H1 (cell line): ENCODE data around the gene CHST11. TPM values are rescaled to one million over a fixed set of nuclear protein-coding genes. Genes with fewer than 3 reads are reported as not detected.

Experiments
- CTCF ChIA-PET: fragments of 300-600 bp; sonication (Branson Sonifier 250); formaldehyde crosslinking; loops from one replicate; lab custom pipeline; 2021; ENCODE audit not compliant: partially characterized antibody; lab: Charles Lee
- POLR2A ChIA-PET: fragments of 300-600 bp; sonication (Branson Sonifier 250); formaldehyde crosslinking; loops from one replicate; lab custom pipeline; 2021; ENCODE audit warnings: inconsistent platforms; ENCODE audit not compliant: partially characterized antibody; lab: Charles Lee
- DNase-seq, 2 experiments: peaks; one replicate each; pipeline versions ENCODE4 v3.0.0 to v3.0.0-alpha.2; 2010 to 2022; ENCODE audit warnings: low spot score in 2 of 2, low read depth in 1 of 2, mixed read lengths in 1 of 2
- FAIRE-seq: peaks from 2 replicates; lab custom pipeline; 2011; peaks lifted over from hg19 to GRCh38; lab: Jason Lieb, UNC
- H2AFZ ChIP-seq: 2 replicates; pipeline ENCODE4 v1.8.1; 2012; ENCODE audit warnings: low read length, inconsistent platforms
- H2AK5ac ChIP-seq: 2 replicates; pipeline ENCODE4 v1.6.1; 2013; ENCODE audit warnings: low read depth, low read length
- H2BK120ac ChIP-seq: replicated peaks from 2 replicates; pipeline ENCODE3; 2013; ENCODE audit warnings: low read depth, low read length, inconsistent platforms
- H2BK12ac ChIP-seq: 2 replicates; pipeline ENCODE4 v1.6.1; 2013; ENCODE audit warnings: low read depth, low read length
- H2BK15ac ChIP-seq: 2 replicates; pipeline ENCODE4 v1.6.1; 2013; ENCODE audit warnings: low read length
- H2BK20ac ChIP-seq: 2 replicates; pipeline ENCODE4 v1.6.1; 2013; ENCODE audit warnings: low read length
- H2BK5ac ChIP-seq: 2 replicates; pipeline ENCODE4 v1.6.1; 2013; ENCODE audit warnings: low read depth, low read length
- H3K14ac ChIP-seq: 2 replicates; pipeline ENCODE4 v1.6.1; 2013; ENCODE audit warnings: inconsistent platforms; ENCODE audit not compliant: insufficient read length
- H3K18ac ChIP-seq: 2 replicates; pipeline ENCODE4 v1.6.1; 2013; ENCODE audit warnings: low read length; ENCODE audit errors: extremely low read depth
- H3K23ac ChIP-seq: 2 replicates; pipeline ENCODE4 v1.6.1; 2013; ENCODE audit warnings: inconsistent platforms; ENCODE audit not compliant: insufficient read length
- H3K23me2 ChIP-seq: 2 replicates; pipeline ENCODE4 v1.6.1; 2013; ENCODE audit warnings: low read depth, low read length
- H3K27ac ChIP-seq: 2 replicates; pipeline ENCODE4 v1.6.1; 2011; ENCODE audit warnings: low read depth, low read length, inconsistent platforms
- H3K27me3 ChIP-seq, 4 experiments: replicated peaks in 1 of 4; 1 replicate in 1 of 4; 2 replicates in 3 of 4; pipeline versions ENCODE4 v1.6.1 to v1.8.1; 2011 to 2013; ENCODE audit warnings: low read length in 3 of 4, mild to moderate bottlenecking in 3 of 4, inconsistent platforms in 2 of 4, mixed read lengths in 2 of 4, moderate library complexity in 1 of 4; ENCODE audit not compliant: control insufficient read depth in 3 of 4, insufficient read depth in 3 of 4; ENCODE audit errors: extremely low read depth in 1 of 4
- H3K36me3 ChIP-seq, 4 experiments: 2 replicates each; pipeline versions ENCODE4 v1.6.1 to v1.8.1; 2011 to 2013; ENCODE audit warnings: mild to moderate bottlenecking in 4 of 4, low read length in 3 of 4, moderate library complexity in 2 of 4, control low read depth in 1 of 4, inconsistent platforms in 1 of 4; ENCODE audit not compliant: insufficient read depth in 4 of 4, control insufficient read depth in 2 of 4
- H3K4ac ChIP-seq: replicated peaks from 2 replicates; pipeline ENCODE3; 2013; ENCODE audit warnings: low read length, low read depth, mixed read lengths, inconsistent platforms; ENCODE audit not compliant: insufficient read length
- H3K4me1 ChIP-seq, 4 experiments: replicated peaks in 1 of 4; 1 replicate in 1 of 4; 2 replicates in 3 of 4; pipeline versions ENCODE4 v1.6.1 to v1.8.1; 2011 to 2013; ENCODE audit warnings: low read length in 3 of 4, inconsistent platforms in 2 of 4, mixed read lengths in 1 of 4; ENCODE audit not compliant: insufficient read depth in 4 of 4, control insufficient read depth in 3 of 4
- H3K4me2 ChIP-seq, 2 experiments: 2 replicates each; pipeline versions ENCODE4 v1.6.1 to v1.8.1; 2011 to 2013; ENCODE audit warnings: low read depth in 2 of 2, low read length in 2 of 2, control low read depth in 1 of 2, inconsistent platforms in 1 of 2, mild to moderate bottlenecking in 1 of 2; ENCODE audit not compliant: insufficient read depth in 1 of 2
- H3K4me3 ChIP-seq, 4 experiments: fragments of 200-600, 300-600 bp in 1 of 4; sonication (generic), shearing (Covaris generic), sonication (Bioruptor Twin) in 1 of 4; 2 replicates each; pipeline versions ENCODE4 v1.5.1 to v1.8.1; 2011 to 2016; ENCODE audit warnings: low read length in 4 of 4, low read depth in 3 of 4, control low read depth in 2 of 4, inconsistent platforms in 2 of 4, mild to moderate bottlenecking in 2 of 4, mixed read lengths in 1 of 4, moderate library complexity in 1 of 4; ENCODE audit not compliant: insufficient read depth in 2 of 4; ENCODE audit errors: extremely low read depth in 1 of 4
- H3K56ac ChIP-seq: replicated peaks from 2 replicates; pipeline ENCODE3; 2013; ENCODE audit warnings: low read depth, mild to moderate bottlenecking, mixed read lengths, low read length, inconsistent platforms; ENCODE audit not compliant: insufficient read length
- H3K79me1 ChIP-seq: 2 replicates; pipeline ENCODE4 v1.6.1; 2013; ENCODE audit warnings: low read depth, low read length, control low read depth
- H3K79me2 ChIP-seq, 2 experiments: 2 replicates each; pipeline versions ENCODE4 v1.6.1 to v1.8.1; 2012 to 2013; ENCODE audit warnings: low read length in 2 of 2, mild to moderate bottlenecking in 2 of 2, inconsistent platforms in 1 of 2; ENCODE audit not compliant: insufficient read depth in 2 of 2, control insufficient read depth in 1 of 2
- H3K9ac ChIP-seq, 4 experiments: replicated peaks in 1 of 4; 1 replicate in 1 of 4; 2 replicates in 3 of 4; pipeline versions ENCODE4 v1.6.1 to v1.8.1; 2011 to 2013; ENCODE audit warnings: low read depth in 3 of 4, low read length in 3 of 4, control low read depth in 2 of 4, mild to moderate bottlenecking in 2 of 4, moderate library complexity in 2 of 4, inconsistent platforms in 1 of 4; ENCODE audit errors: extremely low read depth in 1 of 4
- H3K9me3 ChIP-seq, 2 experiments: 2 replicates each; pipeline versions ENCODE4 v1.6.1 to v1.8.1; 2012 to 2013; ENCODE audit warnings: mild to moderate bottlenecking in 2 of 2, moderate library complexity in 2 of 2, control low read depth in 1 of 2, inconsistent platforms in 1 of 2, low read depth in 1 of 2, low read length in 1 of 2, mixed read lengths in 1 of 2; ENCODE audit not compliant: insufficient read depth in 2 of 2
- H4K20me1 ChIP-seq, 2 experiments: replicated peaks in 1 of 2; 2 replicates each; pipeline versions ENCODE3 to v1.8.1; 2011 to 2013; ENCODE audit warnings: inconsistent platforms in 2 of 2, low read length in 2 of 2, mild to moderate bottlenecking in 1 of 2; ENCODE audit not compliant: insufficient read depth in 2 of 2, control insufficient read depth in 1 of 2
- H4K5ac ChIP-seq: 2 replicates; pipeline ENCODE4 v1.6.1; 2013; ENCODE audit warnings: low read length, low read depth, mixed read lengths, inconsistent platforms; ENCODE audit not compliant: insufficient read length
- H4K8ac ChIP-seq: 2 replicates; pipeline ENCODE4 v1.8.0; 2013; ENCODE audit warnings: mild to moderate bottlenecking, moderate library complexity, low read length, inconsistent platforms; ENCODE audit not compliant: insufficient read depth; ENCODE audit errors: extremely low read depth
- H4K91ac ChIP-seq: replicated peaks from 2 replicates; pipeline ENCODE3; 2013; ENCODE audit warnings: low read length, mixed read lengths, inconsistent platforms; ENCODE audit not compliant: insufficient read length
- GTF2F1 ChIP-seq: IDR thresholded peaks from 2 replicates; pipeline ENCODE4 v1.6.1; 2012; ENCODE audit warnings: low read depth, low read length, improper control_type of control experiment, borderline replicate concordance
- JUN ChIP-seq: IDR thresholded peaks from 2 replicates; pipeline ENCODE4 v1.6.1; 2011; ENCODE audit warnings: low read depth, mild to moderate bottlenecking, improper control_type of control experiment, low read length
- KDM4A ChIP-seq: IDR thresholded peaks from one replicate; pipeline ENCODE4 v1.7.1; 2012; ENCODE audit warnings: low read depth, mild to moderate bottlenecking, moderate library complexity, low read length, inconsistent platforms; ENCODE audit not compliant: severe bottlenecking
- RAD21 ChIP-seq, 2 experiments: IDR thresholded peaks in 1 of 2; conservative IDR thresholded peaks in 1 of 2; 2 replicates each; pipeline ENCODE4 v1.6.1; 2011; ENCODE audit warnings: low read depth in 2 of 2, low read length in 2 of 2, improper control_type of control experiment in 1 of 2, inconsistent platforms in 1 of 2, mild to moderate bottlenecking in 1 of 2, moderate library complexity in 1 of 2
- RBBP5 ChIP-seq: IDR thresholded peaks from 2 replicates; pipeline ENCODE4 v1.7.1; 2012; ENCODE audit warnings: low read depth, mild to moderate bottlenecking, inconsistent platforms, low read length, moderate library complexity, borderline replicate concordance
- SIN3A ChIP-seq, 2 experiments: IDR thresholded peaks in 1 of 2; conservative IDR thresholded peaks in 1 of 2; 2 replicates each; pipeline ENCODE4 v1.6.1; 2011 to 2012; ENCODE audit warnings: low read length in 2 of 2, improper control_type of control experiment in 1 of 2, low read depth in 1 of 2, mild to moderate bottlenecking in 1 of 2
- WGBS, 2 experiments: shearing (Covaris generic) in 1 of 2; methylation state at CpG; one replicate each; pipeline versions ENCODE4 v1.1.6 to v1.1.7; 2013 to 2015; ENCODE audit warnings: low lambda C conversion rate in 2 of 2, mixed read lengths in 2 of 2, inconsistent platforms in 1 of 2, low coverage in 1 of 2, missing lambda C conversion rate in 1 of 2; ENCODE audit not compliant: insufficient replicate concordance in 2 of 2, insufficient coverage in 1 of 2, insufficient read length in 1 of 2; ENCODE audit errors: extremely low coverage in 1 of 2, missing lambda C conversion rate in 1 of 2; 5-methylcytosine and 5-hydroxymethylcytosine counted together
- polyA plus RNA-seq, 7 experiments: library from polyadenylated mRNA; depleted of rRNA in 3 of 7; stranded (reverse) in 5 of 7; unstranded in 2 of 7; fragments of >200 nt in 5 of 7; fragments of 200-250 nt in 2 of 7; gene quantifications; 1 replicate in 5 of 7; 2 replicates in 1 of 7; 4 replicates in 1 of 7; pipeline versions ENCODE4 v1.2.1 to v1.2.3, GENCODE V29; 2011 to 2013; ENCODE audit warnings: missing spikeins in 2 of 7, mixed read lengths in 2 of 7
- total RNA-seq: library from RNA; stranded (reverse); fragmentation: NEBNext Ultra II Directional; extraction: Animal tissue kit (Norgen Biotek cat#: 25700); gene quantifications from 2 replicates; pipeline ENCODE4 v1.2.1, GENCODE V29; 2021

CHST11 gene
- total and polyA plus RNA-seq, 2 of the 8 experiments (the other 6 are each of a cell fraction or from before 2014, with no cell fraction given): 14.4 to 20.8 TPM

GRCh38 chr12:104809706-104810385, 353.1 kb downstream of the CHST11 start:
- H3K27me3 ChIP-seq: no peaks in the 10 kb centered on the region
- no peaks in the 10 kb centered on the region for H3K79me1 ChIP-seq
- no peak for FAIRE-seq
- POLR2A ChIA-PET: no interaction called here
- H3K4me1 ChIP-seq: no peaks in the 10 kb centered on the region
- no peak overlapping the region for H3K4me3 ChIP-seq
- no peak overlapping the region for H3K56ac ChIP-seq
- no peaks in the 10 kb centered on the region for H4K20me1 ChIP-seq
- H4K5ac ChIP-seq: no peak overlapping the region
- H2AFZ ChIP-seq: no peak overlapping the region
- WGBS, 2 experiments: 81% methylated on average over 4 of the region's 4 CpGs; no CpG with 5 or more reads in 1 of the 2 experiments
- H3K9me3 ChIP-seq: no peaks in the 10 kb centered on the region
- no peak overlapping the region for H3K23ac ChIP-seq
- no peak overlapping the region for H3K18ac ChIP-seq
- H3K23me2 ChIP-seq: no peaks in the 10 kb centered on the region
- H3K27ac ChIP-seq: no peak overlapping the region
- no peak overlapping the region for H3K4ac ChIP-seq
- H4K8ac ChIP-seq: no peak overlapping the region
- no peak overlapping the region for H3K9ac ChIP-seq
- CTCF ChIA-PET: interaction anchor here (1.6 kb wide), 1 partner anchor 19 kb away, joined by 5 read pairs; no protein-coding TSS in a partner anchor
- H3K79me2 ChIP-seq: no peaks in the 10 kb centered on the region
- no peak overlapping the region for H2BK5ac ChIP-seq
- H2BK15ac ChIP-seq: no peak overlapping the region
- TF ChIP-seq SIN3A (conservative IDR thresholded peaks at IDR 0.05 in 1 of 2, IDR thresholded peaks at IDR 0.05 in 1 of 2; ENCODE audit: low read depth in 1 of 2, low read length in 2 of 2) (no peak), JUN (no peak), GTF2F1 (no peak), KDM4A (no peak), RBBP5 (no peak), RAD21 (IDR thresholded peaks at IDR 0.05 in 1 of 2, conservative IDR thresholded peaks at IDR 0.05 in 1 of 2; ENCODE audit: low read depth in 2 of 2, low read length in 2 of 2) (no peak)
- TF ChIP-seq, all 59 proteins: peak for 0
- no peak for DNase-seq
- Histone ChIP-seq H3K14ac (no peak overlapping the region), H2BK20ac (no peak overlapping the region), H2BK120ac (no peak overlapping the region), H2AK5ac (no peak overlapping the region), H3K4me2 (no peak overlapping the region), H4K91ac (no peak overlapping the region), H3K36me3 (no peaks in the 10 kb centered on the region), H2BK12ac (no peak overlapping the region)
